HUES6 (cell line): ENCODE data around the gene POLR2H.

Experiments used
- H3K27ac ChIP-seq: 2 replicates; pipeline ENCODE4 v1.7.0; 2013; ENCODE audit warnings: low read depth, mild to moderate bottlenecking, low read length, inconsistent platforms
- H3K27me3 ChIP-seq: 2 replicates; pipeline ENCODE4 v1.6.1; 2013; ENCODE audit warnings: low read length; ENCODE audit not compliant: control insufficient read depth, insufficient read depth
- H3K36me3 ChIP-seq: 2 replicates; pipeline ENCODE4 v1.6.1; 2013; ENCODE audit warnings: low read length; ENCODE audit not compliant: control insufficient read depth, insufficient read depth
- H3K4me1 ChIP-seq: 2 replicates; pipeline ENCODE4 v1.6.1; 2013; ENCODE audit warnings: low read length; ENCODE audit not compliant: control insufficient read depth, insufficient read depth
- H3K4me3 ChIP-seq: 2 replicates; pipeline ENCODE4 v1.5.1; 2013; ENCODE audit warnings: low read depth, low read length
- H3K9ac ChIP-seq: one replicate; pipeline ENCODE4 v1.6.1; 2013; ENCODE audit warnings: mild to moderate bottlenecking, low read length
- H3K9me3 ChIP-seq: 2 replicates; pipeline ENCODE4 v1.6.1; 2013; ENCODE audit warnings: low read depth, low read length; ENCODE audit not compliant: control insufficient read depth, insufficient read depth

POLR2H gene

DNA sequence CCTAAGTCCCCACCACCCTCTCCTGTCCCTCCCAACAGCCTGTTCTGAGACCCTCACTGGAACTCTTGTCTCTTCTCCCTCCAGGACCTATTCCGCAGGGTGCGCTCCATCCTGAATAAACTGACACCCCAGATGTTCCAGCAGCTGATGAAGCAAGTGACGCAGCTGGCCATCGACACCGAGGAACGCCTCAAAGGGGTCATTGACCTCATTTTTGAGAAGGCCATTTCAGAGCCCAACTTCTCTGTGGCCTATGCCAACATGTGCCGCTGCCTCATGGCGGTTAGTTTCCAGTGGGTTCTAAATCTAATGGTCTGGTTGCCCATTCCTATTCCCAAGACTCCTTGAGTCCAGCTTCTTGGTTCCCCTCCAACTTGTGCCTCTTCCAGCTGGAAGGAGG is 37.8 kb upstream of the POLR2H start:
- no peaks in the 10 kb centered on the region for H3K27me3 ChIP-seq
- no peaks in the 10 kb centered on the region for H3K4me1 ChIP-seq
- no peak overlapping the region for H3K27ac ChIP-seq
- H3K4me3 ChIP-seq, result no peak overlapping the region
- no peaks in the 10 kb centered on the region for H3K9me3 ChIP-seq
- H3K36me3 ChIP-seq, result peaks cover 99% of the 10 kb centered on the region
- H3K9ac ChIP-seq, result no peak overlapping the region

DNA sequence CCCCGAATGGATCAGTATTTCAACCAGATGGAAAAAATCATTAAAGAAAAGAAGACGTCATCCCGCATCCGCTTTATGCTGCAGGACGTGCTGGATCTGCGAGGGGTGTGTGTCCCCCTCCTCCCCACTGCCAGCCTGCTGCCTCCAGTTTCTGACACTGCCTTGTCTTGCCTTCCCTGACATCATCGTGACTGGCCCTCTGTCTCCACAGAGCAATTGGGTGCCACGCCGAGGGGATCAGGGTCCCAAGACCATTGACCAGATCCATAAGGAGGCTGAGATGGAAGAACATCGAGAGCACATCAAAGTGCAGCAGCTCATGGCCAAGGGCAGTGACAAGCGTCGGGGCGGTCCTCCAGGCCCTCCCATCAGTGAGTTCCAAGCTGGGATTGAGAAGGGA is 36.2 kb upstream of the POLR2H start:
- no peak overlapping the region for H3K9ac ChIP-seq
- no peaks in the 10 kb centered on the region for H3K9me3 ChIP-seq
- no peaks in the 10 kb centered on the region for H3K4me1 ChIP-seq
- peaks cover 100% of the 10 kb centered on the region for H3K36me3 ChIP-seq
- H3K27ac ChIP-seq, result no peak overlapping the region
- H3K27me3 ChIP-seq, result no peaks in the 10 kb centered on the region
- H3K4me3 ChIP-seq, result no peak overlapping the region

DNA sequence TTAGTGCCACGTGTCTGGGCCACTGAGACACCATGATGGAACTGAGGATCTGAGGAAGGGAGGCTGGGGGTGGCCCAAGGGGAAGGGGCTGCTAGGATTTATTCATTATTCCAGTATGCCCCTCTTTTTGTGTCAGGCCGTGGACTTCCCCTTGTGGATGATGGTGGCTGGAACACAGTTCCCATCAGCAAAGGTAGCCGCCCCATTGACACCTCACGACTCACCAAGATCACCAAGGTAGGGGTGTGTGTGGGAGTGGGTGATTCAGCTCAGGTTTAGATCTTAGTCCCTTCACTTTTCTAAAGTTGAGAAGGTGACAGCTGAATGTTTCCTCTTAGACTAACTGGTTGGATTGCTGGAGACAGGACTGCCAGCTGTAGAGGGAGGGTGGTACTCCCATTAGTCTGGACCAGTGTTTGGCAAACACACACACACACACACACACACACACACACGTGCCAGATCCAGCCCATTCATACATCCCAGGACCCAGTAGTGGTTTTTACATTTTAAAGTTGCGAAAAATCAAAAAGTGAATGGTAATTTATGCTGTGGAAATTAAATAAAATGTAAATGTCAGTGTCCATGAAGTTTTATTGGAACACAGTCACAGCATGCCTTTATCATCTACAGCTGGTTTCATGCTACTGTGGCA is 35.7 kb upstream of the POLR2H start:
- Histone ChIP-seq H3K27ac (no peak overlapping the region), H3K4me3 (no peak overlapping the region), H3K9me3 (no peaks in the 10 kb centered on the region)

DNA sequence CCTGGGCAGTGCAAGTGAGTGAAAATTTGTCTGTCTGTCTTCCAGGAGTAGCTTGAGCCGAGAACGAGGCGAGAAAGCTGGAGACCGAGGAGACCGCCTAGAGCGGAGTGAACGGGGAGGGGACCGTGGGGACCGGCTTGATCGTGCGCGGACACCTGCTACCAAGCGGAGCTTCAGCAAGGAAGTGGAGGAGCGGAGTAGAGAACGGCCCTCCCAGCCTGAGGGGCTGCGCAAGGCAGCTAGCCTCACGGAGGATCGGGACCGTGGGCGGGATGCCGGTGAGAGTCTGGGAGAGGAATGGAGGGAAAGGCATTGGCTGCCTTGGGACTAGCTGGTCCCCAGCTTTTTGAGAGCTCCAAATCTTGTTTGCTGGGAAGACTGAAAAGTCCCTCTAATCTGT is 34.3 kb upstream of the POLR2H start:
- Histone ChIP-seq H3K9me3 (no peaks in the 10 kb centered on the region), H3K9ac (no peak overlapping the region), H3K36me3 (peaks cover 99% of the 10 kb centered on the region), H3K4me3 (no peak overlapping the region), H3K27ac (no peak overlapping the region), H3K4me1 (no peaks in the 10 kb centered on the region), H3K27me3 (no peaks in the 10 kb centered on the region)

More for the DNA sequence above, 35.7 kb upstream of the POLR2H start:
- no peak overlapping the region for H3K9ac ChIP-seq
- no peaks in the 10 kb centered on the region for H3K27me3 ChIP-seq
- H3K36me3 ChIP-seq, result peaks cover 99% of the 10 kb centered on the region
- H3K4me1 ChIP-seq, result no peaks in the 10 kb centered on the region

DNA sequence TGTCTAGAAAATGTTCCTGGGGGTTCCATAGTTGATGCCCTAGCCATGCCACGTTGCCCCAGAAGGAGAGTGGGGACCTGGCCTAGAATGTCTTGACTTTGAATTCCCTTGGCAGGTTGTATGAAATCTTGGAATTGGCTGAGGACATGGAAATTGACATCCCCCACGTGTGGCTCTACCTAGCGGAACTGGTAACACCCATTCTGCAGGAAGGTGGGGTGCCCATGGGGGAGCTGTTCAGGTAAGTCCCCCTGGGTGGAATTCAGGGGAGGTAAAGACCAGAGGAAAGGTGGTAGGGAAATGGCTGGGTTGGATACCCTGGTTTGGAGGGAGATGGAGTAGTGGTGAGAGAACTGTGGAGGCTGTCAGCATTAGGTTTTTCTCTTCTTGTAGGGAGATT is 33.0 kb upstream of the POLR2H start:
- no peak overlapping the region for H3K27ac ChIP-seq
- no peak overlapping the region for H3K9ac ChIP-seq
- H3K4me1 ChIP-seq, result no peaks in the 10 kb centered on the region
- H3K27me3 ChIP-seq, result no peaks in the 10 kb centered on the region
- H3K4me3 ChIP-seq, result no peak overlapping the region
- no peaks in the 10 kb centered on the region for H3K9me3 ChIP-seq
- peaks cover 99% of the 10 kb centered on the region for H3K36me3 ChIP-seq

DNA sequence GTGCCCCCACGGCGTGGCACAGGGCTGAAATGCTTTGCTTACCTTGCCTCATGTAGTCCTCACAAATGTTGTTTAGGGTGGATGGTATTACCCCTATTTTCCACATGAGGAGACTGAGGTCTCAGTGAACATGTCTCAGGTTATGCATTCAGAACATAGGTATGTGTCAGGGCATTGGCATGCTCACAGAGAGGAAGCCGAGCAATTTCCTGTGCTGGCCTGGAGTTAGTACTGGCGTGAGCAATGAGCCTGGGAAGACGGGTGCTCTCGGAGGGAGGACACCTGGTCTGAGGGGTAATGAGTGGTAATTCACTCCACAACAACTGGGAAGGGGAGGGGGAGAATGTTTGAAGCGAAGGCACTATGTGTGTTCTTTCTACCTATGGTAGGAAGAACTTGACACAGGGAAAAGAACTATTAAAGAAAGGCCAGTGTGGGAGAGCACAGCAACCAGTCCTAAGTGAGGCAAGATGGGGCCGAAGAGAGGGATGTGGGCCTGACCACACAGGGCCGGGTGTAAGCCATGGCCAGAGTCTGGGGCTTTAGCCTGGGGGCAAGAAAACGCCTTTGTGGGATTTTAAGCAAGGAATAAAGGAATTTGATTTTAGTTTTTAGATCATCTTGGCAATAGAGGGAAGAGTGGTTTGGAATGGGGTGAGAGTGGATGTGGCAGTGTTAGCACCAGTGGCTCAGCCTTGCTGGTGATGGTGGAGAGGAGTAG is 29.0 kb upstream of the POLR2H start:
- H3K27me3 ChIP-seq, result no peaks in the 10 kb centered on the region
- no peak overlapping the region for H3K9ac ChIP-seq
- no peak overlapping the region for H3K4me3 ChIP-seq
- peaks cover 72% of the 10 kb centered on the region for H3K36me3 ChIP-seq
- H3K9me3 ChIP-seq, result no peaks in the 10 kb centered on the region
- no peak overlapping the region for H3K27ac ChIP-seq
- H3K4me1 ChIP-seq, result peaks cover 10% of the 10 kb centered on the region

DNA sequence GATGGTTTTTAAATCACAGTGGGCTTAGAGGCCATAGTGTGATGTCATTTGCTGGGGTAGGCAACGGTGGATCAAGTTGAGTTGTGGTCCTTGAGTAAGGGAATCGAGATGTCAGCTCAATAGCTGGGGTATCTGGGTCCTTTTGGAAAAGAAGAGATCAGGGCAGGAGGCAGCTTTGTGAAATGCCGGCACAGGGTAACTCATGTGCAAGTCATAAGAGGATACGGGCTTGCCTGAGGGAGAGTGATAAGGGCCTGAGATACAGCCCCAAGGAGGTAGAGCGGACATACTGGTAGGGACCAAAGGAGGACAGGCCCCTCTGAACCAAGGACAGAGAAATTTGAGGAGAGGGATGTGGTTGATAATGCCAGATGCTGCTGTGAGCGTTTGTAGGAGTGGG is 28.3 kb upstream of the POLR2H start:
- Histone ChIP-seq H3K27me3 (no peaks in the 10 kb centered on the region), H3K27ac (no peak overlapping the region), H3K9me3 (no peaks in the 10 kb centered on the region), H3K36me3 (peaks cover 66% of the 10 kb centered on the region), H3K4me1 (peaks cover 11% of the 10 kb centered on the region), H3K4me3 (no peak overlapping the region), H3K9ac (no peak overlapping the region)

DNA sequence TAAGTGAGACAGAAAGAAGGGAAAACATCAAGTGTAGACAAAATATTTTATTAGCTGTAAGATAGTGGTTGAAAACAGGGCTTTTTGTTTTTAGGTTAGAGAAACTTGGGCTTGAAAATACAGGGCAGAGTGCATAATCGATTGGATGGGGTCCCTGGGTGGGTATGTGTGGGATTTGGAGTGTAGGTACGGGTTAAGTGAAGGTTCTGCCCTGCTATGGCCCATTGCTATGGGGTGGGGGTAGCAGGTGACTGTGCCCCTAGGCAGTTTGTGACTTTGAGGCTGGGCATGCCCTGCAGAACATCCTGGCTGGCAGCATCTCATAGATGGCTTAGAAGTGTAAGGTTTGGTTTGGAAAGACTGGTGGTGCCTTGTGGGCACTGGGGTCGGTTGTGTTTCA is 27.8 kb upstream of the POLR2H start:
- Histone ChIP-seq H3K4me1 (peaks cover 15% of the 10 kb centered on the region), H3K9me3 (no peaks in the 10 kb centered on the region), H3K27ac (no peak overlapping the region), H3K27me3 (no peaks in the 10 kb centered on the region), H3K36me3 (peaks cover 60% of the 10 kb centered on the region), H3K4me3 (no peak overlapping the region), H3K9ac (no peak overlapping the region)

DNA sequence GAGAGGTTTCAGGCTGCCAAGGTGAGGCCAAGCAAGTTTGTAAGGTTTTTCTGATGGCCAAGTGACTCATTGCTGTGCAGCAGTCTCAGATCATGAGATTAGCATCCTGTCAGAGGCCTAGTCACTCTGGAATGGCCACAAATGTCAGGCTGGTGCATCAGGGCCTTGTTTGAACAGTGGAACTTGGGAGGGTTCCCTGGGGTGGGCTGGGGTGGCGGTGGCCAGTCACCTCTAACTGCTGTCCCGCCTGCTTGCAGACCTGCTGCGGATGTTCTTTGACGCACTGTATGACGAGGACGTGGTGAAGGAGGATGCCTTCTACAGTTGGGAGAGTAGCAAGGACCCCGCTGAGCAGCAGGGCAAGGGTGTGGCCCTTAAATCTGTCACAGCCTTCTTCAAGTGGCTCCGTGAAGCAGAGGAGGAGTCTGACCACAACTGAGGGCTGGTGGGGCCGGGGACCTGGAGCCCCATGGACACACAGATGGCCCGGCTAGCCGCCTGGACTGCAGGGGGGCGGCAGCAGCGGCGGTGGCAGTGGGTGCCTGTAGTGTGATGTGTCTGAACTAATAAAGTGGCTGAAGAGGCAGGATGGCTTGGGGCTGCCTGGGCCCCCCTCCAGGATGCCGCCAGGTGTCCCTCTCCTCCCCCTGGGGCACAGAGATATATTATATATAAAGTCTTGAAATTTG is 26.9 kb upstream of the POLR2H start:
- no peak overlapping the region for H3K9ac ChIP-seq
- H3K4me3 ChIP-seq, result no peak overlapping the region
- no peak overlapping the region for H3K27ac ChIP-seq
- no peaks in the 10 kb centered on the region for H3K9me3 ChIP-seq
- H3K4me1 ChIP-seq, result peaks cover 20% of the 10 kb centered on the region
- H3K27me3 ChIP-seq, result no peaks in the 10 kb centered on the region
- H3K36me3 ChIP-seq, result peaks cover 51% of the 10 kb centered on the region

DNA sequence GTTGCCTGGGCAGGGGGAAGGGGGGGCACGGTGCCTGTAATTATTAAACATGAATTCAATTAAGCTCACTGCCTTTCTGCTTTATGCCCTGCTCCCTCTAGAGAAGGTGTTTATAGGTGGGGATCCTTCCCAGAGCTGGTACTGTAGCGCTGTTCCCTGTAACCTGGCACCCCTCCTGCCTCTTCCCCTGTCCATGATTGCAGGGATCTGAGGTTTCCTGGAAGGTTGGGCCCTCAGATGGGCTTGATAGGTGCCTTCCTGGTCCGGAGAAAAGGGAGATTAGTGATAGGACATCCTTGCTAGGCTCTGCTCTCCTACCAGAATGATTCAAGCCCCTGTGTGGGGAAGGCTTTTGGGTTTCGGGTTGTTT is 26.2 kb upstream of the POLR2H start:
- peak overlapping the region; percentile 1 for H3K9ac ChIP-seq
- H3K36me3 ChIP-seq, result peaks cover 45% of the 10 kb centered on the region
- H3K27me3 ChIP-seq, result no peaks in the 10 kb centered on the region
- peak overlapping the region; percentile 14; the same call in 1 of the 2 replicates for H3K27ac ChIP-seq
- H3K4me3 ChIP-seq, result peak overlapping the region; percentile 88
- H3K4me1 ChIP-seq, result peaks cover 20% of the 10 kb centered on the region
- no peaks in the 10 kb centered on the region for H3K9me3 ChIP-seq
